WTC11 (cell line): ENCODE data around the gene DYRK1A.

ENCODE experiments used
- AFF4 ChIP-seq: sonication (generic); formaldehyde crosslinking; IDR thresholded peaks from 2 replicates; pipeline ENCODE4 v1.8.1; 2023; ENCODE audit warnings: mild to moderate bottlenecking, missing genetic modification reagents, borderline replicate concordance
- ATF1 ChIP-seq: sonication (generic); formaldehyde crosslinking; IDR thresholded peaks from 2 replicates; pipeline ENCODE4 v1.8.1; 2023; ENCODE audit warnings: mild to moderate bottlenecking, moderate library complexity, missing genetic modification reagents
- ATF2 ChIP-seq: sonication (generic); formaldehyde crosslinking; IDR thresholded peaks from 2 replicates; pipeline ENCODE4 v1.8.1; 2022; ENCODE audit warnings: low read depth, missing genetic modification reagents, borderline replicate concordance
- ATF3 ChIP-seq: sonication (generic); formaldehyde crosslinking; conservative IDR thresholded peaks from 2 replicates; pipeline ENCODE4 v1.8.1; 2022; ENCODE audit warnings: mild to moderate bottlenecking, missing genetic modification reagents
- CTCF ChIP-seq: fragments of 200-600 bp; IDR thresholded peaks from 2 replicates; pipeline ENCODE4 v1.8.0; 2022; ENCODE audit warnings: antibody characterized with exemption
- IRF1 ChIP-seq: sonication (generic); formaldehyde crosslinking; IDR thresholded peaks from 2 replicates; pipeline ENCODE4 v1.8.0; 2023; ENCODE audit warnings: missing genetic modification reagents
- NFE2L1 ChIP-seq: sonication (generic); formaldehyde crosslinking; IDR thresholded peaks from 2 replicates; pipeline ENCODE4 v1.8.1; 2023; ENCODE audit warnings: missing genetic modification reagents
- NR3C1 ChIP-seq: sonication (generic); formaldehyde crosslinking; conservative IDR thresholded peaks from 2 replicates; pipeline ENCODE4 v1.8.1; 2023; ENCODE audit warnings: low read depth, mild to moderate bottlenecking, missing genetic modification reagents
- STAT6 ChIP-seq: sonication (generic); formaldehyde crosslinking; conservative IDR thresholded peaks from 2 replicates; pipeline ENCODE4 v1.8.1; 2023; ENCODE audit warnings: mild to moderate bottlenecking, low read depth, missing genetic modification reagents, moderate library complexity
- TCF7 ChIP-seq: sonication (generic); formaldehyde crosslinking; IDR thresholded peaks from 2 replicates; pipeline ENCODE4 v1.8.0; 2022; ENCODE audit warnings: mild to moderate bottlenecking, low read depth, missing genetic modification reagents, moderate library complexity

GRCh38 chr21:37548521-37548981 lies 182.0 kb downstream of the DYRK1A start:
- no peak for TF ChIP-seq CTCF
- no peak for TF ChIP-seq IRF1 (CRISPR knock-in tag)
- TF ChIP-seq NFE2L1 (CRISPR knock-in tag): no peak
- TF ChIP-seq ATF2: no peak
- TF ChIP-seq ATF1 (CRISPR knock-in tag): no peak
- TF ChIP-seq TCF7 (CRISPR knock-in tag): no peak
- no peak for TF ChIP-seq AFF4
- TF ChIP-seq STAT6 (CRISPR knock-in tag): no peak
- no peak for TF ChIP-seq ATF3 (CRISPR knock-in tag)
- no peak for TF ChIP-seq NR3C1
